K562 (cell line): ENCODE measurements around the gene ALK. TPM values are rescaled to one million over a fixed set of nuclear protein-coding genes. Genes with fewer than 3 reads are reported as not detected.

Experiments
- ATAC-seq: fragments of 200-7000 bp; cut with Tn5 transposase; 3 replicates; pipeline ENCODE4 v1.9.1; 2020; ENCODE audit warnings: moderate library complexity
- BruUV-seq: library from RNA; stranded (reverse); fragments of 400-500 nt; replicated peaks from 2 replicates; lab custom pipeline; 2021; lab: Mats Ljungman, UMichigan
- CTCF ChIA-PET: fragments of 300-600 bp; formaldehyde crosslinking; extraction: SDS; loops from one replicate; lab custom pipeline; 2021; ENCODE audit warnings: low intra/inter-chr PET ratio; lab: Yijun Ruan, JAX
- POLR2A ChIA-PET: fragments of 300-600, 350-650 bp; sonication (Branson Sonifier 250); formaldehyde crosslinking; extraction: SDS; loops from one replicate; lab custom pipeline; 2021; ENCODE audit warnings: antibody characterized with exemption, inconsistent platforms; lab: Yijun Ruan, JAX
- DNase-seq, 4 experiments: peaks; one replicate each; pipeline versions ENCODE4 v3.0.0 to v3.0.0-alpha.2; 2011 to 2018; ENCODE audit warnings: low spot score in 3 of 4, mixed read lengths in 3 of 4; ENCODE audit errors: extremely low read depth in 1 of 4
- FAIRE-seq: peaks from 2 replicates; lab custom pipeline; 2011; peaks lifted over from hg19 to GRCh38; lab: Jason Lieb, UNC
- H2AFZ ChIP-seq: 2 replicates; pipeline ENCODE4 v1.6.0; 2011; ENCODE audit warnings: low read depth, low read length, control low read depth, inconsistent platforms
- H3K27ac ChIP-seq: fragments of 200-600 bp; 3 replicates; pipeline ENCODE4 v1.8.0; 2011; ENCODE audit warnings: low read depth, mild to moderate bottlenecking, control low read depth, inconsistent platforms, low read length, moderate library complexity, mixed read lengths; ENCODE audit errors: extremely low read depth
- H3K27me3 ChIP-seq, 2 experiments: fragments of 300-600 bp in 1 of 2; 2 replicates in 1 of 2; 3 replicates in 1 of 2; pipeline versions ENCODE4 v1.6.0 to v1.8.0; 2011; ENCODE audit warnings: inconsistent platforms in 2 of 2, low read length in 2 of 2, mild to moderate bottlenecking in 1 of 2, mixed read lengths in 1 of 2, moderate library complexity in 1 of 2; ENCODE audit not compliant: control insufficient read depth in 2 of 2, insufficient read depth in 2 of 2
- H3K36me3 ChIP-seq: fragments of 300-600 bp; 3 replicates; pipeline ENCODE4 v1.8.0; 2011; ENCODE audit warnings: mild to moderate bottlenecking, low read length, inconsistent platforms; ENCODE audit not compliant: control insufficient read depth, insufficient read depth
- H3K4me1 ChIP-seq, 2 experiments: fragments of 200-600 bp in 1 of 2; replicated peaks in 1 of 2; 2 replicates in 1 of 2; 3 replicates in 1 of 2; pipeline versions ENCODE4 v1.5.1 to v1.8.0; 2011; ENCODE audit warnings: inconsistent platforms in 2 of 2, low read length in 2 of 2, mild to moderate bottlenecking in 1 of 2, mixed read lengths in 1 of 2, moderate library complexity in 1 of 2; ENCODE audit not compliant: control insufficient read depth in 2 of 2, insufficient read depth in 2 of 2
- H3K4me2 ChIP-seq: 2 replicates; pipeline ENCODE4 v1.6.1; 2011; ENCODE audit warnings: low read length, control low read depth, inconsistent platforms, mixed read lengths; ENCODE audit not compliant: insufficient read depth
- H3K4me3 ChIP-seq: fragments of 200-600 bp; sonication (generic), shearing (Covaris generic); 2 replicates; pipeline ENCODE4 v1.5.1; 2016; ENCODE audit warnings: control low read depth, inconsistent platforms
- H3K79me2 ChIP-seq: fragments of 200-600 bp; 3 replicates; pipeline ENCODE4 v1.8.0; 2011; ENCODE audit warnings: low read length, inconsistent platforms; ENCODE audit not compliant: control insufficient read depth, insufficient read depth
- H3K9ac ChIP-seq, 2 experiments: 2 replicates each; pipeline versions ENCODE4 v1.6.0 to v1.6.1; 2011; ENCODE audit warnings: low read depth in 2 of 2, low read length in 2 of 2, control low read depth in 1 of 2, inconsistent platforms in 1 of 2, mild to moderate bottlenecking in 1 of 2, mixed read lengths in 1 of 2; ENCODE audit not compliant: insufficient read depth in 1 of 2
- H3K9me1 ChIP-seq: one replicate; pipeline ENCODE4 v1.6.0; 2011; ENCODE audit warnings: inconsistent platforms, mild to moderate bottlenecking, low read length, moderate library complexity; ENCODE audit not compliant: control insufficient read depth, insufficient read depth
- H3K9me3 ChIP-seq: replicated peaks from 2 replicates; pipeline ENCODE4 v1.5.1; 2011; ENCODE audit warnings: low read depth, low read length, inconsistent platforms; ENCODE audit not compliant: control insufficient read depth, insufficient read depth
- H4K20me1 ChIP-seq: replicated peaks from 2 replicates; pipeline ENCODE4 v1.6.1; 2011; ENCODE audit warnings: low read length, inconsistent platforms, mixed read lengths; ENCODE audit not compliant: control insufficient read depth, insufficient read depth
- L3MBTL2 ChIP-seq: fragments of 450-650 bp; IDR thresholded peaks from 2 replicates; pipeline ENCODE4 v1.6.1; 2016; ENCODE audit warnings: mild to moderate bottlenecking, moderate library complexity
- NR2F6 ChIP-seq: fragments of 450-650 bp; formaldehyde crosslinking; IDR thresholded peaks from 2 replicates; pipeline ENCODE4 v1.4.0; 2020; ENCODE audit warnings: mild to moderate bottlenecking
- POLR2AphosphoS2 ChIP-seq: IDR thresholded peaks from 2 replicates; pipeline ENCODE4 v1.6.1; 2012; ENCODE audit warnings: low read length, improper control_type of control experiment
- STAT5A ChIP-seq: IDR thresholded peaks from 2 replicates; pipeline ENCODE4 v1.6.1; 2012; ENCODE audit warnings: low read length, inconsistent platforms, borderline replicate concordance
- ZNF239 ChIP-seq: fragments of 250-450 bp; sonication (Bioruptor Pico); IDR thresholded peaks from 2 replicates; pipeline ENCODE4 v1.4.0; 2020; ENCODE audit warnings: mild to moderate bottlenecking
- ZZZ3 ChIP-seq: fragments of 450-650 bp; IDR thresholded peaks from 2 replicates; pipeline ENCODE4 v1.6.1; 2016; ENCODE audit warnings: antibody characterized with exemption, mild to moderate bottlenecking, moderate library complexity
- WGBS: fragments of 100-300 bp; shearing (Covaris generic); methylation state at CpG from one replicate; pipeline ENCODE4 v1.1.6; 2016; ENCODE audit warnings: low coverage, mixed read lengths; ENCODE audit not compliant: insufficient coverage; ENCODE audit errors: missing lambda C conversion rate; 5-methylcytosine and 5-hydroxymethylcytosine counted together
- in situ Hi-C: fragments of 300-500 bp; cut with MboI; formaldehyde crosslinking; loops from 4 replicates; pipeline ENCODE4 v1.15.0; 2018; ENCODE audit warnings: inconsistent platforms, mixed read lengths
- intact Hi-C: fragments of 100-400 bp; cut with micrococcal nuclease; formaldehyde crosslinking; loops from 2 replicates; pipeline ENCODE4 v1.14.2; 2022
- polyA plus RNA-seq, 8 experiments: library from polyadenylated mRNA; depleted of rRNA in 4 of 8; stranded (reverse) in 5 of 8; unstranded in 3 of 8; fragments of >200 nt; fragmentation: Nextera tagmentation in 2 of 8; fragmentation: Illumina TruSeq in 1 of 8; extraction: Ambion mirVana in 2 of 8; extraction: Trizol in 1 of 8; gene quantifications; 2 replicates each; pipeline versions ENCODE4 v1.2.1 to v1.2.3, GENCODE V29; 2011 to 2014; ENCODE audit warnings: inconsistent platforms in 1 of 8, missing spikeins in 1 of 8
- total RNA-seq, 7 experiments: library from RNA; depleted of rRNA in 6 of 7; stranded (reverse); fragments of >200 nt in 6 of 7; fragmentation: Illumina TruSeq in 2 of 7; extraction: Trizol in 2 of 7; gene quantifications; 2 replicates each; pipeline versions ENCODE4 v1.2.1 to v1.2.3, GENCODE V29; 2011 to 2021; ENCODE audit warnings: low replicate concordance in 1 of 7
- TF ChIP-seq, protein P1 (sequence below): fragments of 200-400 bp; formaldehyde crosslinking; IDR thresholded peaks from 2 replicates; pipeline ENCODE4 v1.6.1; 2017; ENCODE audit warnings: mild to moderate bottlenecking, low read depth, low read length, moderate library complexity
- TF ChIP-seq, protein P2 (sequence below): fragments of 450-650 bp; IDR thresholded peaks from one replicate; pipeline ENCODE4 v1.6.1; 2018; ENCODE audit warnings: mild to moderate bottlenecking, moderate library complexity; ENCODE audit not compliant: partially characterized antibody
- TF ChIP-seq, protein P3 (sequence below), 2 experiments: IDR thresholded peaks in 1 of 2; conservative IDR thresholded peaks in 1 of 2; 2 replicates each; pipeline ENCODE4 v1.6.1; 2016; ENCODE audit warnings: low read depth in 2 of 2, mild to moderate bottlenecking in 1 of 2, missing compliant biosample characterization in 1 of 2, missing genetic modification characterization in 1 of 2, moderate library complexity in 1 of 2
- TF ChIP-seq, protein P4 (sequence below): sonication (generic); formaldehyde crosslinking; IDR thresholded peaks from 2 replicates; pipeline ENCODE4 v1.8.1; 2023; ENCODE audit warnings: missing genetic modification reagents, mild to moderate bottlenecking, borderline replicate concordance

ALK gene
- total and polyA plus RNA-seq, 9 of the 15 experiments (the other 6 are each of a cell fraction or from before 2014, with no cell fraction given), result not detected

DNA sequence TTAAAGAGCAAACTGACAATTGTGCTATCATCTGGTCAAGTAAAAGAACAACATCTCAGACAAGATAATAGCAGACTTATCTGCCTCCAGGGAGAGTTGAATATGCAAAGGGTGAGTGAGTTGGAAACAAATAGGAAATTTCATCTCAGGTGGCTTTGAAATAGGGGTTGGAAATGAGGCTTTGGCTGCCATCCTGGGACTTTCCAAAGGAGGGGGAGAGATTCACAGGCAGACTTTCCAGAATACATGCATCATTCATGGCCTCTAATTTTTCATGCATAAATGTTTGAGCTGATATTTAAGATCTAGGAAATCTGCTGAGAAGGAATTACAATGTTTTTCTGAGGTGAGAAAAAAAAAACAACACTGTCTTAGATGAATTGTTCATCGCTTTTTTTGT is 300.5 kb downstream of the ALK start:
- H3K27ac ChIP-seq, result no peak overlapping the region
- no peaks in the 10 kb centered on the region for H3K9me1 ChIP-seq
- TF ChIP-seq, protein P1, sequence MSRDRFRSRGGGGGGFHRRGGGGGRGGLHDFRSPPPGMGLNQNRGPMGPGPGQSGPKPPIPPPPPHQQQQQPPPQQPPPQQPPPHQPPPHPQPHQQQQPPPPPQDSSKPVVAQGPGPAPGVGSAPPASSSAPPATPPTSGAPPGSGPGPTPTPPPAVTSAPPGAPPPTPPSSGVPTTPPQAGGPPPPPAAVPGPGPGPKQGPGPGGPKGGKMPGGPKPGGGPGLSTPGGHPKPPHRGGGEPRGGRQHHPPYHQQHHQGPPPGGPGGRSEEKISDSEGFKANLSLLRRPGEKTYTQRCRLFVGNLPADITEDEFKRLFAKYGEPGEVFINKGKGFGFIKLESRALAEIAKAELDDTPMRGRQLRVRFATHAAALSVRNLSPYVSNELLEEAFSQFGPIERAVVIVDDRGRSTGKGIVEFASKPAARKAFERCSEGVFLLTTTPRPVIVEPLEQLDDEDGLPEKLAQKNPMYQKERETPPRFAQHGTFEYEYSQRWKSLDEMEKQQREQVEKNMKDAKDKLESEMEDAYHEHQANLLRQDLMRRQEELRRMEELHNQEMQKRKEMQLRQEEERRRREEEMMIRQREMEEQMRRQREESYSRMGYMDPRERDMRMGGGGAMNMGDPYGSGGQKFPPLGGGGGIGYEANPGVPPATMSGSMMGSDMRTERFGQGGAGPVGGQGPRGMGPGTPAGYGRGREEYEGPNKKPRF, result no peak
- no peak for TF ChIP-seq POLR2AphosphoS2
- TF ChIP-seq ZNF239 (CRISPR knock-in tag), result no peak
- TF ChIP-seq ZZZ3, result no peak
- TF ChIP-seq, protein P2, sequence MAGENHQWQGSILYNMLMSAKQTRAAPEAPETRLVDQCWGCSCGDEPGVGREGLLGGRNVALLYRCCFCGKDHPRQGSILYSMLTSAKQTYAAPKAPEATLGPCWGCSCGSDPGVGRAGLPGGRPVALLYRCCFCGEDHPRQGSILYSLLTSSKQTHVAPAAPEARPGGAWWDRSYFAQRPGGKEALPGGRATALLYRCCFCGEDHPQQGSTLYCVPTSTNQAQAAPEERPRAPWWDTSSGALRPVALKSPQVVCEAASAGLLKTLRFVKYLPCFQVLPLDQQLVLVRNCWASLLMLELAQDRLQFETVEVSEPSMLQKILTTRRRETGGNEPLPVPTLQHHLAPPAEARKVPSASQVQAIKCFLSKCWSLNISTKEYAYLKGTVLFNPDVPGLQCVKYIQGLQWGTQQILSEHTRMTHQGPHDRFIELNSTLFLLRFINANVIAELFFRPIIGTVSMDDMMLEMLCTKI, result no peak
- TF ChIP-seq NR2F6 (CRISPR knock-in tag), result no peak
- TF ChIP-seq, protein P3, sequence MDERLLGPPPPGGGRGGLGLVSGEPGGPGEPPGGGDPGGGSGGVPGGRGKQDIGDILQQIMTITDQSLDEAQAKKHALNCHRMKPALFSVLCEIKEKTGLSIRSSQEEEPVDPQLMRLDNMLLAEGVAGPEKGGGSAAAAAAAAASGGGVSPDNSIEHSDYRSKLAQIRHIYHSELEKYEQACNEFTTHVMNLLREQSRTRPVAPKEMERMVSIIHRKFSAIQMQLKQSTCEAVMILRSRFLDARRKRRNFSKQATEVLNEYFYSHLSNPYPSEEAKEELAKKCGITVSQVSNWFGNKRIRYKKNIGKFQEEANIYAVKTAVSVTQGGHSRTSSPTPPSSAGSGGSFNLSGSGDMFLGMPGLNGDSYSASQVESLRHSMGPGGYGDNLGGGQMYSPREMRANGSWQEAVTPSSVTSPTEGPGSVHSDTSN (CRISPR knock-in tag; IDR thresholded peaks at IDR 0.05; ENCODE audit: low read depth), result no peak
- TF ChIP-seq, protein P3 (tag; conservative IDR thresholded peaks at IDR 0.05; ENCODE audit: low read depth), result no peak
- TF ChIP-seq L3MBTL2, result no peak
- no peak for TF ChIP-seq STAT5A
- TF ChIP-seq, protein P4, sequence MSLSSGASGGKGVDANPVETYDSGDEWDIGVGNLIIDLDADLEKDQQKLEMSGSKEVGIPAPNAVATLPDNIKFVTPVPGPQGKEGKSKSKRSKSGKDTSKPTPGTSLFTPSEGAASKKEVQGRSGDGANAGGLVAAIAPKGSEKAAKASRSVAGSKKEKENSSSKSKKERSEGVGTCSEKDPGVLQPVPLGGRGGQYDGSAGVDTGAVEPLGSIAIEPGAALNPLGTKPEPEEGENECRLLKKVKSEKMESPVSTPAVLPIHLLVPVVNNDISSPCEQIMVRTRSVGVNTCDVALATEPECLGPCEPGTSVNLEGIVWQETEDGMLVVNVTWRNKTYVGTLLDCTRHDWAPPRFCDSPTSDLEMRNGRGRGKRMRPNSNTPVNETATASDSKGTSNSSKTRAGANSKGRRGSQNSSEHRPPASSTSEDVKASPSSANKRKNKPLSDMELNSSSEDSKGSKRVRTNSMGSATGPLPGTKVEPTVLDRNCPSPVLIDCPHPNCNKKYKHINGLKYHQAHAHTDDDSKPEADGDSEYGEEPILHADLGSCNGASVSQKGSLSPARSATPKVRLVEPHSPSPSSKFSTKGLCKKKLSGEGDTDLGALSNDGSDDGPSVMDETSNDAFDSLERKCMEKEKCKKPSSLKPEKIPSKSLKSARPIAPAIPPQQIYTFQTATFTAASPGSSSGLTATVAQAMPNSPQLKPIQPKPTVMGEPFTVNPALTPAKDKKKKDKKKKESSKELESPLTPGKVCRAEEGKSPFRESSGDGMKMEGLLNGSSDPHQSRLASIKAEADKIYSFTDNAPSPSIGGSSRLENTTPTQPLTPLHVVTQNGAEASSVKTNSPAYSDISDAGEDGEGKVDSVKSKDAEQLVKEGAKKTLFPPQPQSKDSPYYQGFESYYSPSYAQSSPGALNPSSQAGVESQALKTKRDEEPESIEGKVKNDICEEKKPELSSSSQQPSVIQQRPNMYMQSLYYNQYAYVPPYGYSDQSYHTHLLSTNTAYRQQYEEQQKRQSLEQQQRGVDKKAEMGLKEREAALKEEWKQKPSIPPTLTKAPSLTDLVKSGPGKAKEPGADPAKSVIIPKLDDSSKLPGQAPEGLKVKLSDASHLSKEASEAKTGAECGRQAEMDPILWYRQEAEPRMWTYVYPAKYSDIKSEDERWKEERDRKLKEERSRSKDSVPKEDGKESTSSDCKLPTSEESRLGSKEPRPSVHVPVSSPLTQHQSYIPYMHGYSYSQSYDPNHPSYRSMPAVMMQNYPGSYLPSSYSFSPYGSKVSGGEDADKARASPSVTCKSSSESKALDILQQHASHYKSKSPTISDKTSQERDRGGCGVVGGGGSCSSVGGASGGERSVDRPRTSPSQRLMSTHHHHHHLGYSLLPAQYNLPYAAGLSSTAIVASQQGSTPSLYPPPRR, result no peak
- H3K79me2 ChIP-seq, result no peaks in the 10 kb centered on the region
- no peak overlapping the region for H3K9ac ChIP-seq
- BruUV-seq, result no TSS peak
- H3K27me3 ChIP-seq, result no peaks in the 10 kb centered on the region; a peak in 2 of 5 replicates
- intact Hi-C loops, result no loop called here
- FAIRE-seq (no peak), ATAC-seq (no peak), DNase-seq (no peak)
- H3K4me3 ChIP-seq, result no peak overlapping the region
- H3K36me3 ChIP-seq, result no peaks in the 10 kb centered on the region
- H3K4me2 ChIP-seq, result no peak overlapping the region
- H2AFZ ChIP-seq, result no peak overlapping the region
- ChIA-PET POLR2A (interaction anchor here (0.6 kb wide), 1 partner anchor 44 kb away, joined by 4 read pairs; no protein-coding TSS in a partner anchor), CTCF (no interaction called here)
- 0% methylated on average over 1 of the region's 1 CpG for WGBS
- H3K9me3 ChIP-seq, result no peaks in the 10 kb centered on the region
- no peaks in the 10 kb centered on the region for H4K20me1 ChIP-seq
- in situ Hi-C loops, result no loop called here
- no peaks in the 10 kb centered on the region for H3K4me1 ChIP-seq
